Stimulated activated CD8-positive, alpha-beta memory T cell treated with anti-CD3 and anti-CD28 coated beads, Interleukin-4, amount 100 ng/mL, for 4 hours (primary cell): ENCODE measurements around the gene WASHC2A.
"Not testable (repeated sequence)": the region's sequence is repeated elsewhere in the genome, so short reads cannot be mapped to it uniquely, and the experiment has no call there.

ENCODE experiments used
- DNase-seq, 2 donors: peaks; one replicate each; pipeline ENCODE4 v3.0.0-alpha.2; 2020; ENCODE audit warnings: low read depth in 2 of 2, low spot score in 1 of 2

The WASHC2A gene

DNA sequence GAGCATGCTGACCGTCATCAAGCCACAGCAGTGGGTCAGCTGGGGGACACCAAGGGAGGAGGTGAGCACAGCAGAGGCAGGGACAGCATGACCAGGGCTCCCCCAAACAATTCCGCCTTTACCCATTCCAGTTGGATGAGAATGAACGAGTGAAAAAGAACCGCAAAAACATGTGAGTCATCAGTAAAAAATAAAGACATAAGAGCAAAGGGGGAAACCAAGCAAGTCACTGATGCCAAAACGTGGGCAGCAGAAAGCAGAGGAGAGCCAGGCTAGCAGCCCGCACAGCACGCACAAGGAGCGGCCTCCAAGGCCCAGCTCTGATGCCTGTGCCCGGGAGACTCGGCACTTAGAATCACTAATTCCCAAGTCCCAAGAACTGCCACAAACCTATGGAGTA is 7.8 kb upstream of the WASHC2A start:
- DNase-seq = not testable (repeated sequence)

DNA sequence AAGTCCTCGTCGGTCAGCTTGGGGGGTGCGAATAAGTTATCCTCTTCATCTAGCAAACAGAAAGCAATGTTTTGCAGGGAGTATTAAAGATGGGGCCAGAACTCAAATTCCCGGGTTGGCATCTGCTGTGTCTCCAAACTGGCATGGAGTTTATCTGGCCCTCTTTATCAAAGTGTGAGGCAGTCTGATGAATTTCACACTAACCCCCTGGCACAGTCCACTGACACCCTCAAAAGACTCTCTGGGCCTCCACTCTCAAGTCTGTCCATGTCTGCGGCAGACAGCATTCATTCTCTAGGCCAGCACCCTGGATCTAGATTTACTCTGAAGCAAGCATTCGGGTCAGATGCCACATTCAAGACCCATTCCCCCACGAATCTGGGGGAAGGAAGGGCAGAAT is 6.2 kb upstream of the WASHC2A start:
- DNase-seq = not testable (repeated sequence)

DNA sequence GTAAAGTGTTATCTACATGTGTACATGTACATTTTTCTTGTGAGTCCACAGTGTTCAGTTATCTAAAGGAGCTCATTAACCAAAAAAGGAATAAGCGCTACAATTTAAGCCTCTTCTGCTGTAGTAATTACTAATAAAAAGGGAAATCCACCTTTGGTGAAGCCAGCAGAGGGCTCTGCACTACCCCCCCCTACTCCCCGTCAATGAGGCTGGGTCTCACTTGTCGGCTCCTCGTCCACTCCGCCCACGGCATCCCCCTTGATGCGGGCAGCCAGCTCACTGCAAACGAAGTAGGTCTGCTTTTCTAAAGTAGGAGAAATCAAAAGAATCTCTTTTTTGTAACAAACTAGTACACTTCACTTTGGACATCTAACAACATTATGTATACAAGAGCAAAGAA is 4.7 kb upstream of the WASHC2A start:
- DNase-seq = no peak

DNA sequence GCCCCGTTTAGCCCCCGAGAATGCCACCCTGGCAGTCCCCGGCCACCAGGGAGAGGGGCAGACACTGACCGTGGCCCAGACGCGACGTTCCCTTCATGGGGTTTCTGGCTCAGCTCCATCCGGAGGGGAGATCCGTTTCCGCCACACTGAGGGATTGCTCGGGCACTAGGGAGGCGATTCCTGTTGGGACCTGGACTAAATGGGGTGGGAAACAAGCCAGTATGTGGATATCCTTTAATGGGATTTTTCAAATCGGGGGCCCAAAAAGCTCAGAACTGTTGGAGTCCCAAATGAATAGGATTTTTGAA is 552 bp downstream of the WASHC2A start:
- not testable (repeated sequence) for DNase-seq

DNA sequence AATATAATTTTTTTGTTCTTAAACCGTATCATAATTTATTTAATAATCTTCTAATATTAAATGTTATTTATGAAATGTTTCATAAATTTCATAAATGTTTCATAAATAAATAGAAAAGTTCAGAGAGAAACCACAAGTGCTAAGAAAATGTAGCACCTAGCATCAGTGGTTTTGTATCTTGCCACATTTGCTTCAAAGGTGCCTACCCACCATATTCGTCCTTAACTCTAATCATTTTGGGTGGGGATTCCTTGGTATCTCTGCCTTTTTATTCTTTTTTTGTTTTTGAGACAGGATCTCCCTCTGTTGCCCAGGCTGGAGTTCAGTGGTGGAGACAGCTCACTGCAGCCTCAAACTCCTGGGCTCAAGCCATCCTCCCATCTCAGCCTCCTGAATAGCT is 7.4 kb downstream of the WASHC2A start:
- DNase-seq = not testable (repeated sequence)

DNA sequence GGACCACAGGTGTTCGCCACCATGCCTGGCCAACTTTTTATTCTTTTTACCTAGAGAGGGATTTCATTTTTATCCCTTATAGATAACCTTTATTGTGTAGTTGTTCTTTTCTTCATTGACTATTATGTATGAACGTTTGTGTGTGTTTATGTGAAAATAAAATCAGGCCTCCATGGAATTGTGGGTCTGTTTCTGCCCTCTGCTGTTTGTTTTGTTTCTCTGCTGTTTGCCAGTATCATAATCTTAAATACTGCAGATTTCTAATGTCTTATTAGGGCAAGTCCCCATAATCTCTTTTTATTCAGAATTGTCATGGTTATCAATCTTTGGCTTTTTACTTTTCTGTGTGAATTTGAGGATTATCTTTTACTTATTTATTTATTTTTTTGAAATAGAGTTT is 7.8 kb downstream of the WASHC2A start:
- not testable (repeated sequence) for DNase-seq

DNA sequence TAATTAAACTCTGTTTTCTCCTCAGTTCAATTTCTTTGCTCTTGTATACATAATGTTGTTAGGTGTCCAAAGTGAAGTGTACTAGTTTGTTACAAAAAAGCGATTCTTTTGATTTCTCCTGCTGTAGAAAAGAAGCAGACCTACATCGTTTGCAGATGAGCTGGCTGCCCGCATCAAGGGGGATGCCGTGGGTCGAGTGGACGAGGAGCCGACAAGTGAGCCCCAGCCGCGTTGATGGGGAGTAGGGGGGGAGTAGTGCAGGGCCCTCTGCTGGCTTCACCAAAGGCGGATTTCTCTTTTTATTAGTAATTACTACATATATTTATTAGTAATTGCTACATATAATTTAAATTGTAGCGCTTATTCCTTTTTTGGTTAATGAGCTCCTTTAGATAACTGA is 23.6 kb downstream of the WASHC2A start:
- DNase-seq = not testable (repeated sequence)

DNA sequence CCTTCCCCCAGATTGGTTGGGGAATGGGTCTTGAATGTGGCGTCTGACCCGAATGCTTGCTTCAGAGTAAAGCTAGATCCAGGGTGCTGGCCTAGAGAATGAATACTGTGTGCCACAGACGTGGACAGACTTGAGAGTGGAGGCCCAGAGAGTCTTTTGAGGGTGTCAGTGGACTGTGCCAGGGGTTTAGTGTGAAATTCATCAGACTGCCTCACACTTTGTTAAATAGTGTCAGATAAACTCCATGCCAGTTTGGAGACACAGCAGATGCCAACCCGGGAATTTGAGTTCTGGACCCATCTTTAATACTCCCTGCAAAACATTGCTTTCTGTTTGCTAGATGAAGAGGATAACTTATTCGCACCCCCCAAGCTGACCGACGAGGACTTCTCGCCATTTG is 25.2 kb downstream of the WASHC2A start:
- not testable (repeated sequence) for DNase-seq

DNA sequence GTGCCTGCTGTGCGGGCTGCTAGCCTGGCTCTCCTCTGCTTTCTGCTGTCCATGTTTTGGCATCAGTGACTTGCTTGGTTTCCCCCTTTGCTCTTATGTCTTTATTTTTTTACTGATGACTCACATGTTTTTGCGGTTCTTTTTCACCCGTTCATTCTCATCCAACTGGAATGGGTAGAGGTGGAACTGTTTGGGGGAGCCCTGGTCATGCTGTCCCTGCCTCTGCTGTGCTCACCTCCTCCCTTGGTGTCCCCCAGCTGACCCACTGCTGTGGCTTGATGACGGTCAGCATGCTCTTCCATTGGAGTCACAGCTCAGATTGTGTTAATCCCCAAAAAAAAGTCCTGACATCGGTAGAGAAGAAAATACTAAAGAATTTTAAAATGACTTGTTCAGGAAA is 26.9 kb downstream of the WASHC2A start:
- not testable (repeated sequence) for DNase-seq

DNA sequence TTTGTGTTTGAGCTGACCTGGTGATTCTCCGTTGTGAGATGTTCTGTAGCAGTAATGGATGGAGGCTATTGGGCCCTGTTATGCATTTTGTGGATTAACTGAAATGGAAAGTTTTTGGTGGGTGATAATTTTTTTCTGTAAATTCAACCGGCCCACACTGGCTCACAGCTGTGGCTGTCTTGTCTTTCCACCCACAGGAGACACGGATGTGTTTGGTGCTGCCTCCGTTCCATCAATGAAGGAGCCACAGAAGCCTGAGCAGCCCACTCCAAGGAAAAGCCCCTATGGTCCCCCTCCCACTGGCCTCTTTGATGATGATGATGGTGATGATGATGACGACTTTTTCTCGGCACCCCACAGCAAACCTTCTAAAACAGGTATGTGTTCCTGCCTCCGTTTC is 27.6 kb downstream of the WASHC2A start:
- not testable (repeated sequence) for DNase-seq

DNA sequence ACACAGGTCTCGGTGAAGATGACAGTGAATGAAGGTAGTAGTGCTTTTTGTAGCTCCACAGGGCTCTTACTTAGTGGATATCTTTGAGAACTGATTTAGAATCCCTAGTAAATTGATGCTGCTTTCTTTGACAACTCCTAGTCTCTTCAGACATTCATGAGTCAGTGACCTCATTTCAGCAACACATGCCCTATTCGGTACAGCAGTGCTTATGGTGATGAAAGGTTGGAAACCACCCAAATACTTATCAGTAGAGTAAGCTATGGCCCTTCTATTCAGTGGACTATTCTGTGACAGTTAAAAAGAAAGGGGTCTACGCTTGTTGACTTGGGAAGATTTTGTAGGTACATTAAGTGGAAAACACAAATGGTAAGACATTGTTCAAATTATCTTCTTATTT is 29.0 kb downstream of the WASHC2A start:
- not testable (repeated sequence) for DNase-seq

DNA sequence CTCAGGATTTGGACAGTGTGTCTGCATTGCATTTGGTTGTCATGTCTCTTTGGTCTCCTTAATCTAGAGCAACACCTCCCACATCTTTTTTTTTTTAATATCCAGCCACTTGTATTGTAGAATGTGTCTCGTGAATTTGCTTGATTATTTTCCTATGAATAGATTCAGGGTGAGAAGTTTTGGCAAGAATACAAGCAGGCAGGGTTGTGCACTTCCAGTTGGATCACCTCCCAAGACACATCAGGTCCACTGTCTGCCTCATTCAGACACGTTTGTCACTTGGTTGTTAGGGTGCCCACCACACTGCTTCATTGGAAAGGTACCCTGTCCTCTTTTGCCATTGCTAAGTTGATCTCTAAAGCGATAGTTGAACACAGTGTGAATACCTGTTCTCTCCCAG is 30.9 kb downstream of the WASHC2A start:
- DNase-seq = not testable (repeated sequence)

DNA sequence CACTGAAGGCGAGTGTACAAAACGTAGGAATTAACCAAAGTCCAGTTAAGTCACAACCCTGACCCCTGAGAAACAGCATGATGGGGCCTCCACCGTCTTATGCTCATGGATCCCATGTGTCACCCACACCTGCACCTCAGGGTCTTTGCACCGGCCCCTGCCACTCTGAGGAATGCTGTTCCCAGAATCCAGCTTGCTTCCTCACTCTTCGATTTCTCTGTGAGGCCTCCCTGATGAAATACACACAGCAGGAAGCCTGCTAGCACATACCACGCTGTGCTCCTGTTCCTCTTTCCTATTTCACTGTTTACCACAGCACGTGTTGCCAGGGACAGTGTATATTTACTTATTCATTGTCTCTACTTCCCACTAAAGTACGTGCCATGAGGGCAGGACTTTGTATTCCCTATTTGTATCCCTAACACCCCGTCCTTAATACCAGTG is 33.4 kb downstream of the WASHC2A start:
- DNase-seq = not testable (repeated sequence)

DNA sequence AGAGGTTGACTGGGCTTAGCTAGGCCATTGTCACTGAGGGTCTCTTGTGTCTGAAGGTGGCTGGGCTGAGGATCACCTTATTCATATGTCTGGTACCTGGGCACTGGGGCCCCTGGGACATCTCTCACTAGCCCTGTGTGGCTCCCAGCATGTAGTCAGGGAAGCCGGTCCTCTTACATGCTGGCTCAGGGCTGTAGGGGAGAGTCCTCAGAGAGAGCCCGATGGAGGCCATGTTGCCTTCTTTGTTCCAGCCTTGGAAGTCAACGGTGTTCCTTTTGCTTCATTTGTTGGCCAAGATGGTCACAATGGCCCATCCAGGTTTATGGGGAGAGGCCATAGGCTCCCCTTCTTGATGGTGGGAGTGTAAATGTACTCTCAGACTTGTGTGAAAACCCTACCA is 34.0 kb downstream of the WASHC2A start:
- DNase-seq = not testable (repeated sequence)

DNA sequence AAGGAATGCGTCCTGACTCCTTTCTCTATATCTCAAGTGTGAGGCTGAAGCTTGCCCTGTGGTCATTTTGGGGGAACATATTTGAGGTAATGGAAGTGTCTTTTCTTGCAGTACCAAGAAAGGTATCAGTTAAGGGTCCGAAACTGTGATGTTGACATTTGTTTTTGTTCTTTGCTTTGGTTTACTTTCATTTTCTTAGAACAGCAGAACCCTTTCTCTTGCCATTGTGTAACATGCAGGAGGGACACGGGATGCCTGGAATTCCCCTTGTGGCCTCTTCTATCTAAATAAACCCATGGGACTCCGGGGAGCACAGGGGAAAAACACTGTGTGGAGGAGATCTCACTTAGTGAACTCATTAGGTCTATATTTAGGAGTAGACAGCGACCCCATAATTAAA is 34.5 kb downstream of the WASHC2A start:
- DNase-seq = not testable (repeated sequence)

DNA sequence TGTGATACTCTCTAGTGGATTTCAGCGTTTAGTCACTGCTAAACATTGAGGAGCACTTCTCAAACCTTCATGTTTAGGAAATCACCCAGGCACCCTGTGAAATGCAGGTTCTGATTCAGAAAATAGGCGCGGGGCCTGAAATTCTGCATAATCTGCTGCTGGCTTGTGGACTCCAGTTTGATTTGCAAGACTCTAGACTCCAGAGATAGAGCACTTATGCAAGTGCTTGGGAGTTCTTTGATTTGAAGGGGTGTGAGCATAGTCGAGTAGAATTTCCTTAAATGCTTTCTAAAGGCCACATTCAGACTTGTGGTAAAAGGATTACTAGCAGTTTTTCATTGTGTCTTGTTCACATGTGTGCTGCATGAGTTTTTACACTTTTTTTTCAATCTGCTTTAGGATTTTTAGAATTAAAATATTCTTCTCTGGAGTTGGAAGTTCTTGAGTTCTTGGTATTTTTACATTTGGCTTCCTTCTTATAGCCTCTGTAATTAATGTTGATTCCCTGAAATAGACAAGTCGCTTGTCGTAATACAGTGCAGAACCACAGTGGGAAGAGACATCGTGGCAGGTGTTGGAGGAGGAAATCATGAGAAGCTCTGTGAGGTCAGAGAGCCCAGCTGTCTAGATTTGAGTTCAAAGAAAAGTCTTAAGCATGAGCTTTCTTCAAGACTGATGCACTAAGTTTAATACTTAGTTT is 41.4 kb downstream of the WASHC2A start:
- DNase-seq = not testable (repeated sequence)

DNA sequence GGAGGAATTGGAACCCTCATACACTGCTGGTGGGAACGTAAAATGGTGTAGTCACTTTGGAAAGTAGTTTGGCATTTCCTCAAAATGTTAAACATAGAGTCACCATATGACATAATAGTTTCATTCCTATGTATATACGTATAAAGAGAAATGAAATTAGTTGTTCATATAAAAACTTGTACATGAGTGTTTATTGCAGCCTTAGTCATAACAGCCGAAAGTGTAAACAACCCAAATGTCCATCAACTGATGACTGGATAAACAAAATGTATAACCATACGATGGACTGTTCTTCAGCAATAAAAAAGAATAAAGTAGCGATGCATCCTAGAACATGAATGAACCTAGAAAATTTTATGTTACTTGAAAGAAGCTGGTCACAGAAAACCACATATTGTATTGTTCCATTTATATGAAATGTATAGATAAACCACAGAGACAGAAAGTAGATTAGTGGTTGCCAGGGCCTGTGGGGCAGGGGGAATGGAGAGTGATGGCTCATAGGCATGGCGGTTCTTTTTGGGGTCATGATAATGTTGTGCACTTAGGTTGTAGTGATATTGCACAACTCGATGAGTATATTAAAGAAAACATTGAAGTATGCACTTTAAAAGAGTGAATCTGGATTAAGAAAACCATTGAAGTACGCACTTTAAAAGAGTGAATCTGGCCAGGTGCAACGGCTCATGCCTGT is 44.8 kb downstream of the WASHC2A start:
- DNase-seq = not testable (repeated sequence)

DNA sequence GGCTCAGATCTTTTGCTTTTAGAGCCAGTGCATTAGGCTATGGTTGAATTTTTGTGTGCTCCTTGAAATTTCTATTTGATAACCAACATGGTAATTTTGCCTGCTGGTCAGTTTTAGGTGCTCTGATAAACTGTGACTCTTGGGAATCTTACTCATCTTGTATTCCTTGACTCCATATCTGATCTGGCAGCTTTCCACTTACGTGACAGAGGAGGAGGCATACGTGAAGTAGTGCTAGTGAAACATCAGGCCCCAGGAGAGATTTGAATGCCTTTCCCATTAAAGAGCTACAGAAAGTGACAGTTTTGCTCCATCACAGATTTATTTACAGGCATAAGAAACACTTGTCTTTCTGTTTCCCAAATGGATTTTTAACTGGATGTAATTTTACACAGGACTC is 59.0 kb downstream of the WASHC2A start:
- DNase-seq = not testable (repeated sequence)

DNA sequence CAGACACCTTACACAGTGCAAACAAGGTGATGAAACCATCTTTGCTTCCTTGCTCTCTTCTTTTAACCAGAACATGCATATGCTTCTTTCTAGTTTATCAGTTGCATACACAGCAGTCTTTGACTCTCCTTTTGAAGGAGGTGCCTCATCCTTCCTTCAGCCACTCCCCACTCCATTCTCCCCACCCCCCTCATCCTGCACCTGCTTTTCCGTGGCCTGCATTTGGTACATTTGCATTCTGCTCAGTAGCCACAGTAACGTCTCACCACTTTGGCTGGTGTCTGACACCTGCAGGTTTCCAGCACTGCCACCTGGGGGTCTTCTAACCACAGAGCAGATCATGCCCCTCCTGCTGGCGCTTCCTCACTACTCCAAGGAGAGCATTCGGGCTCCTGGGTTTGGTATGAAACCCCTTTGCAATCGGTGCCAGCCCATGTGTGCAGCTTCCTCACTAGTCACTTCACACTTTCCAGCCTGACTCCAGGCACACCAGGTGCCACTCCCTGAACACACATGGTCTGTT is 60.1 kb downstream of the WASHC2A start:
- DNase-seq = not testable (repeated sequence)

DNA sequence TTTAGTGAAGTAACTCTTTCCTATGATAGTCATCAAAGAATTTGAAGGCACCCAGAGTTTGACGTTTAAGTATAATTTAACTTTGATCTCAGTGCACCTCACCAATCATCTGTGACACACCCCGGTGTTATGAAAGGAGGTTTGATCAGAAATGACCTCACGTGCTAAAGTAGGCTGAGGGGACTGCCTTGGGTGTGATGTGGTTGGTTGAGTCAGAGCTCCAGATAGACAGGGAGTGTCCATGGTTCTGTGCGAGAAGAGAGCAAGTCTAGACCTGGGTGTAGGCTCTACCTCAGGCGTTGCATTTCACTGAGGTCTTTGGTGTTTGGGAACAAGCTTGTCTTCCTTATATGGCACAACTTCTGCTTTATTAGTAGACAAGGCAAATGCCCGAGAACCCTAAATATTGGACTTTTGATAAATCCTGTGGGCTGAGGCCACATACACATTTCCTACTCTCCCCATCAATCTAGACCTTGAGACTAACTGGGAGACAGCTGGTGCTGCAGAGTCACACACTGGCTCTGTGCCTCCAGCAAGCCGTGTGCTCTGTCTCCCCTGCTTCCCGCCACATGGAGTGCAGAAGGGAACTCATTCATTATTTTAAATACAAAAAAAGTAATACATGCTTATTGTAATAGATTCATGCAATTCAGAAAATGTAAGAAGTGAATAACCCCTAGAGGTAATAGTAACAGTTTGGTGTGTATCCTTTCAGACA is 63.7 kb downstream of the WASHC2A start:
- not testable (repeated sequence) for DNase-seq

DNA sequence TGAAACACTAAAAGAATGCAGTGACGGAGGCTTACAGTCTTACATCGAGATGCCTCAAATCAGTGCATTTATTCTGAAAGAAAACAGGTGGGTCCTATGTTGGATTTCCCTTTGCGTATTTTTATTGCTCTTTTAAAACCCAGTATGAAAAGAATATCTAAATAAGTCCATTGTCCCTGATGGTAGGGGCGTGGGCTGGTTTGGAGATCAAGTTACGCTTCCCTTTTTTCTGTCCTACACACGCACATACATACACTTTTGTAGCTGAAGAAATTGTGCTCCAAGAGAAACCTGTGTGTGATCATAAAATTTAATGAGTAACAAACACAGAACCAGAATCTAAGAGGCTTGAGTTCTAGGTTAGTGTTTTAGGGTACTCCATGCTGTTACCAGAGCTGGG is 64.6 kb downstream of the WASHC2A start:
- DNase-seq = not testable (repeated sequence)

DNA sequence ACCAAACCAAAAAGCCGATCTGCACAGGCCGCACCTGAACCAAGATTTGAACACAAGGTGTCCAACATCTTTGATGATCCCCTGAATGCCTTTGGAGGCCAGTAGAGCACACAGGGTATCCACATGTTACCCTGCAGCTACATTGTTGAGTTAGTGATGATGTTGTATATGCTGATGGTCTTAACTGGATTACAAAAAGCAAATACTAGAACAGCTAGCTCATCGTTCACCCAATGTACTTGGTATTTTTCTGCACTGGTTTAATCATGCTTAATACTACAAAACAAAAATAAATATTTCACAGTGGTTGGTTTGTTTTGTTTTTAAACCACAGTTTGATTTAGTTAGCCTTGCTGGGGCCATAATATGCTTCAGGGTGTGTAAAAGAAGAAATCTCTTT is 65.1 kb downstream of the WASHC2A start:
- DNase-seq = not testable (repeated sequence)
